HUES6 (cell line): ENCODE results near the gene XPO6.

ENCODE experiments used
- H3K27ac ChIP-seq: 2 replicates; pipeline ENCODE4 v1.7.0; 2013; ENCODE audit warnings: low read depth, mild to moderate bottlenecking, low read length, inconsistent platforms
- H3K27me3 ChIP-seq: 2 replicates; pipeline ENCODE4 v1.6.1; 2013; ENCODE audit warnings: low read length; ENCODE audit not compliant: control insufficient read depth, insufficient read depth
- H3K36me3 ChIP-seq: 2 replicates; pipeline ENCODE4 v1.6.1; 2013; ENCODE audit warnings: low read length; ENCODE audit not compliant: control insufficient read depth, insufficient read depth
- H3K4me1 ChIP-seq: 2 replicates; pipeline ENCODE4 v1.6.1; 2013; ENCODE audit warnings: low read length; ENCODE audit not compliant: control insufficient read depth, insufficient read depth
- H3K4me3 ChIP-seq: 2 replicates; pipeline ENCODE4 v1.5.1; 2013; ENCODE audit warnings: low read depth, low read length
- H3K9ac ChIP-seq: one replicate; pipeline ENCODE4 v1.6.1; 2013; ENCODE audit warnings: mild to moderate bottlenecking, low read length
- H3K9me3 ChIP-seq: 2 replicates; pipeline ENCODE4 v1.6.1; 2013; ENCODE audit warnings: low read depth, low read length; ENCODE audit not compliant: control insufficient read depth, insufficient read depth

The XPO6 gene

GRCh38 chr16:28087675-28088300 is 124.0 kb downstream of the XPO6 start:
- no peak overlapping the region for H3K9ac ChIP-seq
- no peak overlapping the region for H3K27ac ChIP-seq
- H3K9me3 ChIP-seq, result no peaks in the 10 kb centered on the region
- peaks cover 23% of the 10 kb centered on the region for H3K4me1 ChIP-seq
- H3K36me3 ChIP-seq, result no peaks in the 10 kb centered on the region
- H3K4me3 ChIP-seq, result no peak overlapping the region
- H3K27me3 ChIP-seq, result no peaks in the 10 kb centered on the region

- Histone ChIP-seq H3K9ac (no peak overlapping the region), H3K4me3 (no peak overlapping the region), H3K4me1 (peaks cover 20% of the 10 kb centered on the region), H3K9me3 (no peaks in the 10 kb centered on the region), H3K27ac (no peak overlapping the region), H3K36me3 (no peaks in the 10 kb centered on the region), H3K27me3 (no peaks in the 10 kb centered on the region)
Observed at GRCh38 chr16:28087140-28087660, 124.6 kb downstream of the XPO6 start.

- Histone ChIP-seq H3K4me1 (peaks cover 14% of the 10 kb centered on the region), H3K9me3 (no peaks in the 10 kb centered on the region), H3K9ac (no peak overlapping the region), H3K4me3 (no peak overlapping the region), H3K36me3 (no peaks in the 10 kb centered on the region), H3K27me3 (no peaks in the 10 kb centered on the region), H3K27ac (no peak overlapping the region)
Observed at GRCh38 chr16:28086186-28087139, 125.3 kb downstream of the XPO6 start.

GRCh38 chr16:28085389-28086171 is 126.2 kb downstream of the XPO6 start:
- no peaks in the 10 kb centered on the region for H3K9me3 ChIP-seq
- H3K36me3 ChIP-seq, result no peaks in the 10 kb centered on the region

GRCh38 chr16:28084209-28084608 is 127.6 kb downstream of the XPO6 start:
- H3K4me3 ChIP-seq, result no peak overlapping the region
- H3K36me3 ChIP-seq, result no peaks in the 10 kb centered on the region
- H3K27ac ChIP-seq, result no peak overlapping the region
- H3K9ac ChIP-seq, result no peak overlapping the region
- H3K9me3 ChIP-seq, result no peaks in the 10 kb centered on the region
- no peaks in the 10 kb centered on the region for H3K27me3 ChIP-seq
- 0 out of 2 replicates have a peak, but pooled peaks cover 3% of the 10 kb centered on the region for H3K4me1 ChIP-seq

More at GRCh38 chr16:28085389-28086171, 126.2 kb downstream of the XPO6 start:
- no peak overlapping the region for H3K9ac ChIP-seq
- no peak overlapping the region for H3K27ac ChIP-seq
- H3K4me3 ChIP-seq, result no peak overlapping the region
- no peaks in the 10 kb centered on the region for H3K27me3 ChIP-seq
- peaks cover 5% of the 10 kb centered on the region; the same call in 1 of the 2 replicates for H3K4me1 ChIP-seq

GRCh38 chr16:28082624-28083023 is 129.1 kb downstream of the XPO6 start:
- Histone ChIP-seq H3K9me3 (no peaks in the 10 kb centered on the region), H3K4me3 (no peak overlapping the region), H3K36me3 (no peaks in the 10 kb centered on the region), H3K27ac (no peak overlapping the region), H3K4me1 (no peaks in the 10 kb centered on the region), H3K9ac (no peak overlapping the region), H3K27me3 (no peaks in the 10 kb centered on the region)

GRCh38 chr16:28081391-28081968 is 130.3 kb downstream of the XPO6 start:
- no peak overlapping the region for H3K27ac ChIP-seq
- no peak overlapping the region for H3K4me3 ChIP-seq
- no peaks in the 10 kb centered on the region for H3K36me3 ChIP-seq
- no peaks in the 10 kb centered on the region for H3K27me3 ChIP-seq
- H3K9ac ChIP-seq, result no peak overlapping the region
- H3K9me3 ChIP-seq, result no peaks in the 10 kb centered on the region
- no peaks in the 10 kb centered on the region for H3K4me1 ChIP-seq

- H3K27ac ChIP-seq, result no peak overlapping the region
- H3K27me3 ChIP-seq, result no peaks in the 10 kb centered on the region
- no peak overlapping the region for H3K4me3 ChIP-seq
- H3K4me1 ChIP-seq, result no peaks in the 10 kb centered on the region
- H3K36me3 ChIP-seq, result no peaks in the 10 kb centered on the region
- H3K9me3 ChIP-seq, result no peaks in the 10 kb centered on the region
- H3K9ac ChIP-seq, result no peak overlapping the region
Observed at GRCh38 chr16:28078261-28078660, 133.5 kb downstream of the XPO6 start.

GRCh38 chr16:28073836-28074235 is 137.9 kb downstream of the XPO6 start:
- H3K36me3 ChIP-seq, result no peaks in the 10 kb centered on the region
- H3K9ac ChIP-seq, result no peak overlapping the region
- H3K27me3 ChIP-seq, result no peaks in the 10 kb centered on the region
- H3K4me3 ChIP-seq, result no peak overlapping the region
- H3K9me3 ChIP-seq, result no peaks in the 10 kb centered on the region
- no peak overlapping the region for H3K27ac ChIP-seq
- H3K4me1 ChIP-seq, result no peaks in the 10 kb centered on the region

- Histone ChIP-seq H3K27me3 (no peaks in the 10 kb centered on the region; the same call in 1 of the 2 replicates), H3K36me3 (no peaks in the 10 kb centered on the region), H3K9me3 (no peaks in the 10 kb centered on the region), H3K4me1 (no peaks in the 10 kb centered on the region), H3K9ac (no peak overlapping the region), H3K27ac (no peak overlapping the region), H3K4me3 (no peak overlapping the region)
Observed at GRCh38 chr16:28072087-28072486, 139.7 kb downstream of the XPO6 start.
